NCI-H748 (cell line): ENCODE data around the gene BHLHE23.
A peak's percentile ranks its signal among the peaks of the same experiment; 100 is the strongest.
"Not testable (repeated sequence)": the region's sequence is repeated elsewhere in the genome, so short reads cannot be mapped to it uniquely, and the experiment has no call there.

ENCODE experiments used
- DNase-seq: peaks from one replicate; lab custom pipeline; 2025; ENCODE audit not compliant: unreplicated experiment; lab: John Stamatoyannopoulos, UW

Gene BHLHE23

DNA sequence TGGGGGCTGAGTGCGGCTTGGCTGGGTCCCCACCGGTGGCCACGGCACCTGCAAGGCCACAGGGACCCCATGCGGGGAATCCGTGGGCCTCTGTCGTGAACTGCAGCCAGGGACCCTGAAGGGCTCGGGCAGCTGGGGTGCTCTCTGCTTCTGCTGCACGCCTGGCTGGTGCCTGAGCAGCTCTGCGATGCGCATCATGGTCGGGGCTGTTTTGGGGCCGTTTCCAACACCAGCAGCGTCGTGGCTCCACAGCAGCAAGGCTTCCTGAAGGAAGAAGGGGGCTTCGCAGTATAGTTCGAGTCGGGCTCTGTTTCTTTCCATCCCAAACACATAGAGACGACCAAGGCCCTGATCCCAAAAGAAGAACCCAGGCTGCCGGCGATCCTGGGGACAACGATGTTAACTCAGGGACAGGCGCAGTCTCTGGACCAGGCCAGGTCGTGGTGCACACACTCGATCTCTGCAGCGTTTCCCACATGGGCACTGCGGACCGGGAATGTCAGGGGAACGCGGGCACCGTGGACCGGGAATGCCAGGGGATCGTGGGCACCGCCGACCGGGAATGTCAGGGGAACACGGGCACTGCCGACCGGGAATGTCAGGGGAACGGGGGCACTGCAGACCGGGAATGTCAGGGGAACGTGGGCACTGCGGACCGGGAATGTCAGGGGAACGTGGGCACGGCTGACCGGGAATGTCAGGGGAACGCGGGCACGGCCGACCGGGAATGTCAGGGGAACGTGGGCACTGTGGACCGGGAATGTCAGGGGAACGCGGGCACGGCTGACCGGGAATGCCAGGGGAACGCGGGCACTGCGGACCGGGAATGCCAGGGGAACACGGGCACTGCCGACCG, 36.8 kb upstream of the BHLHE23 start:
- DNase-seq, result no peak

GRCh38 chr20:63042448-63043071, 35.8 kb upstream of the BHLHE23 start:
- DNase-seq, result no peak

GRCh38 chr20:63041776-63042175, 35.0 kb upstream of the BHLHE23 start:
- DNase-seq, result no peak

GRCh38 chr20:63037669-63038268, 31.0 kb upstream of the BHLHE23 start:
- DNase-seq, result no peak

DNA sequence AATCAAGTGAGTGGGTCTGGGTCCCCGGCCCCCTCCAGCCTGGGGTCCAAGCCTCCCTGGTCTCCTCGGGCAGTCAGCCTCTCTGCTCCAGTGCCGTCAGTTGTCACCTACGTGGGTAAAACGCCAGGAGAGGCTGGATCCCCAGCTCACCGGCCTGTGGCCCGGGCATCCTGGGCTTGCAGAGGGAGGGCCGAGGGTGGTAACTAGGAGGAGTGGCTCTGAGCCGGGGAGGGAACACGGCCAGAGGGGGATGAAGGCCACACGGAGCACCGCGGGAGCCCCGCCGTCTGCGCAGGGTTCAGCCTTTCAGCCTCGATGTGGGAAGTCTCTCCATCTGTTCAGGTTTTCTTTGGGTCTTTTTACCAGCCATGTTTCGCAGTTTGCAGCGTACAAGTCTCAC, 29.5 kb upstream of the BHLHE23 start:
- DNase-seq, result no peak

- no peak for DNase-seq
Measured at GRCh38 chr20:63035603-63036185, 28.9 kb upstream of the BHLHE23 start.

DNA sequence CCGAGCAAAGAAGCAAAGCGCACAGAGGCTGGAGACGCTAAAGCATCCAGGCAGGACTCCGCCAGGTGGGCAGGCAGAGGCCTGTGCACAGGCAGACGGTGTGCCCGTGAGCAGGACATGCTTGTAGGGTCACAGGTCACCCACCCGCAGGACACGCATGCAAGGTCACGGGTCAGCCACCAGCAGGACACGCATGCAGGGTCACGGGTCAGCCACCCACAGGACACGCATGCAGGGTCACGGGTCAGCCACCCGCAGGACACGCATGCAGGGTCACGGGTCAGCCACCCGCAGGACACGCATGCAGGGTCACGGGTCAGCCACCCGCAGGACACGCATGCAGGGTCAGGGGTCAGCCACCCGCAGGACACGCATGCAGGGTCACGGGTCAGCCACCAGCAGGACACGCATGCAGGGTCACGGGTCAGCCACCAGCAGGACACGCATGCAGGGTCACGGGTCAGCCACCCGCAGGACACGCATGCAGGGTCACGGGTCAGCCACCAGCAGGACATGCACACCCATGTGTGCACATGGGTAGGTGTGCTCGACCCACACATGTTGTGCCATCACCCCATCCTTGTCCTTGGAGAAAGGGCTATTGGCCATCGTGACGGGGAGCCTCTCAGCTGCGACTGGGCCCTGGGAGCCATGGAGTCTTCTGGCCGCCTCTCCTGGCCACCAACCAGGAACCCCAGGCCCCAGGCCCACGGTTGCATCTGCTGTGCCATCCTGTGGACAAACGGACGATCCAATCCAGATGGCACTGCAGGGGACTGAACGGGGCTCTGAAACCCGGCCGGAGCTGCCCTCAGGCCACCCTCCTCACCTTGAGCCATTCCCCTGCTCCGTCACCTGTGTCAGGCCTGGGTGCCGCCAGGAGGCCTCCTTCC, 28.2 kb upstream of the BHLHE23 start:
- DNase-seq, result not testable (repeated sequence)

DNA sequence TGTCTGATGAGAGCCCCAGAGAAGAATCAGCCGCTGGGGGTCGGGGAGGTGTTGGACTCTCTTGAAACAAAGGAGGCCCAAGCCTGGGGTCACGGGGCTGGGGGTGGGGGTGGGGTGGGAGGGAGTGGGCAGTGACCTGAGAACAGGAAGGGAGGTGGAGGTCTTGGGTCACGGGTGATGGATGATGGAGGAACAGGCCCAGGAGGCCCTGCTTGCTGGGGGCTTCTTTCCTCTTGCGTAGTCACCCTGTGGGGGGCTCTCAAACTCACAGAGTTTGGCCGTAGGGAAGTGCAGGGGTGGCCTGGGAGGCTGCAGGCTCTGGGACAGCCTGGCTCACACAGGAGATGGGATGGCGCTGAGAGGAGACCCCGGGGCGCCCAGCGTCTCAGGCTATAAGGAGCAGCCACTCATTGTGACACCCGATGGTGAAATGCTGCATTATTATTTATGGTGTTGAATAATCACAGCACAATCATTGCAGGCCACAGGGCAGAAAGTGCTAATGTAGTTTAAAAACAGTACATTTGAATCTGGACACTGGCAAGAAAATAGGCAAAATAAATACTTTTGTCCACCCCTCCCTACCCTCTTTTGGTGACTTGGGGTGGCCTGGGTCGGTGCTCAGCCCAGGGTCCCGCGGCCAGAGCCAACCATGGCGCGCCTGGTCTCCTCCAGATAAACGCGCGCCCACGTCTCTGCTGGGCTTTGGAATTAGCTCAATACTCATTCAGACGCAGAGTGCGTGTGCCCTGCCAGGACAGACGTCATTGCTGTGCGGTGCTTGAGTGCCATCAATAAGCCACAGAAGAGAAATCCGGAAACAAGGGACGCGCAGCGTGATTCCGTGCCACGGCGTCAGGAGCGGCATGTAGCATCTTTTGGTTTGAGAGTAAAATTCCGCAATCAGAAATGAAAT, 27.3 kb upstream of the BHLHE23 start:
- no peak for DNase-seq

GRCh38 chr20:63032861-63033793, 26.4 kb upstream of the BHLHE23 start:
- no peak for DNase-seq

DNA sequence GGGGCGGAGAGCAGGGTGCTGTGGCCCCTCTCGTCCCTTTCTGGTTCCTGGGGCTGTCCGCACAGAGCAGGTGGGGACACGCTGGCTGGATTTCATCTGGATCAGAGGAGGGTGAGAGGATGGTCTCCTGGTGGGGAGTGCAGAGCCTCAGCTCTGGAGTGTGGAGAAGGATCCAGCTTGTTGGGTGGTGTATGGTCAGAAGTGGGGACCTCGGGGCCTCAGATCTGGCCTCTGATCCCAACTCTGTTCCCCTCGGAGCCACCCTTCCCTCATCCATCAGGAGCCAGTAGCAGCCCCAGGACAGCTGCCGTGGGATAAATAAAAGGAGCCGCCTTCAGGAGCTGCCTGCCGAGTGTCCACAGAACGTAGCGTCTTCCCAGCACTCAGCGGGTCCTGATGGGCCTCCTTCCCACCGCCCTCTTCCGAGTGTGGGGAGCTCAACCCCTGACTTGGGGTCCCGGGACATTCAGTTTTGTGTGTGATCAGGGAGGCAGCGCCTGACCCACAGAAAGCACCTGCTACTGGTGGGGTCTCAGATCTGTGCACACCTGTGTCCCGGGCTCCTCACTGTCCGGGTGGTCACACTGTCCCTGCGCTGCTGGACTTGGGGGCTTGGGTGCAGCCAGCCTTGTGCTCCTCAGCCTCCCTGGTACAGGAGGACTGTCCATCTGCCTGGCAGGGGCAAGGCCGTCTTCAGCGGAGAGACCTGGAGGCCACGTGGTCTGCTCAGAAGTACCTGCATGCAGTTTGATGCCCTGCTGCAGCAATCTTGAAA, 25.4 kb upstream of the BHLHE23 start:
- no peak for DNase-seq

- DNase-seq, result no peak
Measured at GRCh38 chr20:63031251-63032014, 24.7 kb upstream of the BHLHE23 start.

DNA sequence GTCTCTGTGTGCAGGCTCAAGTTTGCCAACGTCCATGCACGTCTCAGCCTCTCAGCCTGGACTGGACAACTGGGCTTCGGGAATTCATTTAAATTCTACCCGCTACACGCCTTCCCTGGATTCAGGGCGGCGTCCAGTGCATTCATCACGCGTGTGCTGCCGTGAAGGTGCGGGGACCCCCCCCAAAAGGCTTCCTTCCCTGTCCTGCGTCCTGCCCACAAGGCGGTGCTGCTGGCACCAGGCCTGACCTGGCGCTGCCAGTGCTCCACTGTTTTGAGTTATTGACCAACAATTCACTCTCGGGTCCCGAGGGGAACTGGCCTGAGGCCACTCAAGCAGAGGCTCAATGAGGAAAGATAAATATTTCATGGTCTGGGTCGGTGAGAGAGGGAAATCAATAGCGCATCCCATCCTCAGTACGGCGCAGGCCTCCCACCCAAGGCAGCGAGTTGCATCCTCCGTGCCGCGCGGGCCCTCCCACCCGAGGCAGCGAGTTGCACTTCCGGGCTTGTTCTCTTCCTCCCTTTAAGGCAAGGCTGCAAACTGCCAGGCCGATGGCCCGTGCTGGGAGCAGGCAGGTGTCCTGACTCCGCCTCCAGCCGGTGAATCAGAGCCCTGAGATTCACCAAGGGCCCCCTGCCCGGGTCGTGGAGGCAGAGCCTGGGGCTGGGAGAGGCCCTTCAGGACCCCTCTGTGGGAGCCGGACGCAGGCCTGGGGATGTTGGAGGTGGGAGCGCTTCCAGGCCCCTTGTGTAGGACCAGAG, 22.8 kb upstream of the BHLHE23 start:
- peak; percentile 22 for DNase-seq

GRCh38 chr20:63028461-63028921, 21.7 kb upstream of the BHLHE23 start:
- DNase-seq, result no peak

- DNase-seq, result peak; percentile 28
Measured at GRCh38 chr20:63027922-63028389, 21.2 kb upstream of the BHLHE23 start.

GRCh38 chr20:63027221-63027921, 20.6 kb upstream of the BHLHE23 start:
- no peak for DNase-seq
